Measurements from ENCODE around the gene MRPL27.

Gene MRPL27

GRCh38 chr17:50382931-50383330 lies 9.9 kb upstream of the MRPL27 start:
- DNase-seq: no peak

GRCh38 chr17:50381920-50382319 lies 8.9 kb upstream of the MRPL27 start:
- DNase-seq: no peak

- DNase-seq: no peak
These were observed 8.4 kb upstream of the MRPL27 start for GRCh38 chr17:50381260-50381815.

GRCh38 chr17:50380369-50381259 lies 7.6 kb upstream of the MRPL27 start:
- DNase-seq: no peak

GRCh38 chr17:50379351-50380132 lies 6.6 kb upstream of the MRPL27 start:
- DNase-seq: no peak

GRCh38 chr17:50375858-50376538 lies 3.0 kb upstream of the MRPL27 start:
- no peak for DNase-seq

GRCh38 chr17:50373705-50374104 lies 721 bp upstream of the MRPL27 start:
- DNase-seq: no peak

GRCh38 chr17:50372222-50372757 lies 694 bp downstream of the MRPL27 start:
- no peak for DNase-seq

GRCh38 chr17:50371526-50371925 lies 1.5 kb downstream of the MRPL27 start:
- no peak for DNase-seq

GRCh38 chr17:50370052-50370451 lies 2.9 kb downstream of the MRPL27 start:
- DNase-seq: no peak

GRCh38 chr17:50367401-50367800 lies 5.6 kb downstream of the MRPL27 start:
- DNase-seq: no peak

GRCh38 chr17:50365649-50366393 lies 7.2 kb downstream of the MRPL27 start:
- DNase-seq: no peak

GRCh38 chr17:50365165-50365564 lies 7.8 kb downstream of the MRPL27 start:
- no peak for DNase-seq

GRCh38 chr17:50364715-50365114 lies 8.3 kb downstream of the MRPL27 start:
- DNase-seq: no peak

GRCh38 chr17:50364061-50364458 lies 8.9 kb downstream of the MRPL27 start:
- no peak for DNase-seq

GRCh38 chr17:50363217-50364060 lies 9.5 kb downstream of the MRPL27 start:
- no peak for DNase-seq

- DNase-seq: no peak
These were observed 10.3 kb downstream of the MRPL27 start for GRCh38 chr17:50362661-50363060.

GRCh38 chr17:50361561-50362480 lies 11.2 kb downstream of the MRPL27 start:
- DNase-seq: peak; percentile 41

GRCh38 chr17:50360486-50361115 lies 12.4 kb downstream of the MRPL27 start:
- DNase-seq: no peak
